Testis (tissue), 2 donors: Measurements from ENCODE around the gene C1D.

Experiments
- POLR2A ChIP-seq: fragments of 450-650 bp; IDR thresholded peaks from one replicate; pipeline ENCODE4 v1.6.1; 2017; ENCODE audit warnings: antibody characterized with exemption, mild to moderate bottlenecking, moderate library complexity
- TF ChIP-seq, protein P1 (sequence below), 3 experiments: fragments of 450-650 bp in 2 of 3; fragments of 200-600 bp in 1 of 3; sonication (generic) in 1 of 3; IDR thresholded peaks; one replicate each; pipeline ENCODE4 v1.5.1; 2016 to 2019; ENCODE audit warnings: antibody characterized with exemption in 3 of 3, mild to moderate bottlenecking in 2 of 3, moderate library complexity in 1 of 3

DNA sequence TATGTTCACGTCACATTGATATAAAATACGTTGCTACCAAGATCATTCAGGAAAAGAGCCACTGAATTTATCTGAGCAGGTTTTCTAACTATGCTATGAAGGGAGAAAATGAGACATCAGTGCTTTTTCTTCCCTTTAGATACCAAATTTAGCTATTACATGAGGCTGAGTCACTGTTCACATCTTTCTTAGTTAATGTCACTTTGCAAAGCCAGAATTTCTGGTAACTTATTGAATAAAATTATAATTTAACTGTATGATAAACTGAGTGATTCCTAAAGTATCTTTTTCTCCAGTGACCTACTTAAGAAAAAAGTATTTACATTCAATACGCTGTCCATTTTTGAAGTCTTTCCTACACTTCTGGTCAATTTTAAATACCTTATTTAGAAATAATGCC lies 22.7 kb downstream of the C1D start:
- TF ChIP-seq, protein P1, sequence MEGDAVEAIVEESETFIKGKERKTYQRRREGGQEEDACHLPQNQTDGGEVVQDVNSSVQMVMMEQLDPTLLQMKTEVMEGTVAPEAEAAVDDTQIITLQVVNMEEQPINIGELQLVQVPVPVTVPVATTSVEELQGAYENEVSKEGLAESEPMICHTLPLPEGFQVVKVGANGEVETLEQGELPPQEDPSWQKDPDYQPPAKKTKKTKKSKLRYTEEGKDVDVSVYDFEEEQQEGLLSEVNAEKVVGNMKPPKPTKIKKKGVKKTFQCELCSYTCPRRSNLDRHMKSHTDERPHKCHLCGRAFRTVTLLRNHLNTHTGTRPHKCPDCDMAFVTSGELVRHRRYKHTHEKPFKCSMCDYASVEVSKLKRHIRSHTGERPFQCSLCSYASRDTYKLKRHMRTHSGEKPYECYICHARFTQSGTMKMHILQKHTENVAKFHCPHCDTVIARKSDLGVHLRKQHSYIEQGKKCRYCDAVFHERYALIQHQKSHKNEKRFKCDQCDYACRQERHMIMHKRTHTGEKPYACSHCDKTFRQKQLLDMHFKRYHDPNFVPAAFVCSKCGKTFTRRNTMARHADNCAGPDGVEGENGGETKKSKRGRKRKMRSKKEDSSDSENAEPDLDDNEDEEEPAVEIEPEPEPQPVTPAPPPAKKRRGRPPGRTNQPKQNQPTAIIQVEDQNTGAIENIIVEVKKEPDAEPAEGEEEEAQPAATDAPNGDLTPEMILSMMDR (IDR thresholded peaks at IDR 0.05) = no peak
- no peak for TF ChIP-seq POLR2A
